ENCODE data around the gene NOTCH2.

The NOTCH2 gene

GRCh38 chr1:119924948-119925898, 144.2 kb downstream of the NOTCH2 start:
- Histone ChIP-seq H3K4me1 (ENCODE audit: control insufficient read depth, insufficient read depth, low read length) (no peaks in the 10 kb centered on the region), H3K9ac (ENCODE audit: low read length) (no peak overlapping the region), H3K9me3 (ENCODE audit: control insufficient read depth, low read length) (no peaks in the 10 kb centered on the region), H3K4me3 (ENCODE audit: low read length) (no peak overlapping the region), H3K27me3 (ENCODE audit: control insufficient read depth, insufficient read depth, low read length) (no peaks in the 10 kb centered on the region), H3K36me3 (ENCODE audit: control insufficient read depth, insufficient read depth, low read length) (peaks cover 6% of the 10 kb centered on the region)

GRCh38 chr1:119920104-119920968, 149.1 kb downstream of the NOTCH2 start:
- Histone ChIP-seq H3K4me3 (ENCODE audit: low read length) (no peak overlapping the region), H3K4me1 (ENCODE audit: control insufficient read depth, insufficient read depth, low read length) (no peaks in the 10 kb centered on the region), H3K36me3 (ENCODE audit: control insufficient read depth, insufficient read depth, low read length) (peaks cover 6% of the 10 kb centered on the region), H3K27me3 (ENCODE audit: control insufficient read depth, insufficient read depth, low read length) (no peaks in the 10 kb centered on the region), H3K9ac (ENCODE audit: low read length) (no peak overlapping the region), H3K9me3 (ENCODE audit: control insufficient read depth, low read length) (no peaks in the 10 kb centered on the region)

GRCh38 chr1:119919241-119919640, 150.2 kb downstream of the NOTCH2 start:
- H3K9me3 ChIP-seq (ENCODE audit: control insufficient read depth, low read length): no peaks in the 10 kb centered on the region
- H3K27me3 ChIP-seq (ENCODE audit: control insufficient read depth, insufficient read depth, low read length): no peaks in the 10 kb centered on the region
- H3K4me3 ChIP-seq (ENCODE audit: low read length): no peak overlapping the region
- H3K36me3 ChIP-seq (ENCODE audit: control insufficient read depth, insufficient read depth, low read length): no peaks in the 10 kb centered on the region
- no peaks in the 10 kb centered on the region for H3K4me1 ChIP-seq (ENCODE audit: control insufficient read depth, insufficient read depth, low read length)
- H3K9ac ChIP-seq (ENCODE audit: low read length): no peak overlapping the region

GRCh38 chr1:119918301-119918700, 151.2 kb downstream of the NOTCH2 start:
- H3K4me1 ChIP-seq (ENCODE audit: control insufficient read depth, insufficient read depth, low read length): no peaks in the 10 kb centered on the region
- H3K9ac ChIP-seq (ENCODE audit: low read length): no peak overlapping the region
- no peak overlapping the region for H3K4me3 ChIP-seq (ENCODE audit: low read length)
- no peaks in the 10 kb centered on the region for H3K27me3 ChIP-seq (ENCODE audit: control insufficient read depth, insufficient read depth, low read length)
- no peaks in the 10 kb centered on the region for H3K9me3 ChIP-seq (ENCODE audit: control insufficient read depth, low read length)
- no peaks in the 10 kb centered on the region for H3K36me3 ChIP-seq (ENCODE audit: control insufficient read depth, insufficient read depth, low read length)

- Histone ChIP-seq H3K4me3 (ENCODE audit: low read length) (no peak overlapping the region), H3K27me3 (ENCODE audit: control insufficient read depth, insufficient read depth, low read length) (no peaks in the 10 kb centered on the region), H3K9ac (ENCODE audit: low read length) (no peak overlapping the region), H3K36me3 (ENCODE audit: control insufficient read depth, insufficient read depth, low read length) (no peaks in the 10 kb centered on the region), H3K9me3 (ENCODE audit: control insufficient read depth, low read length) (no peaks in the 10 kb centered on the region), H3K4me1 (ENCODE audit: control insufficient read depth, insufficient read depth, low read length) (no peaks in the 10 kb centered on the region)
These were observed 152.0 kb downstream of the NOTCH2 start for GRCh38 chr1:119917304-119918055.

- Histone ChIP-seq H3K36me3 (ENCODE audit: control insufficient read depth, insufficient read depth, low read length) (no peaks in the 10 kb centered on the region), H3K4me1 (ENCODE audit: control insufficient read depth, insufficient read depth, low read length) (no peaks in the 10 kb centered on the region), H3K9me3 (ENCODE audit: control insufficient read depth, low read length) (no peaks in the 10 kb centered on the region), H3K9ac (ENCODE audit: low read length) (no peak overlapping the region), H3K27me3 (ENCODE audit: control insufficient read depth, insufficient read depth, low read length) (no peaks in the 10 kb centered on the region), H3K4me3 (ENCODE audit: low read length) (no peak overlapping the region)
These were observed 153.9 kb downstream of the NOTCH2 start for GRCh38 chr1:119915517-119915916.

- H3K9ac ChIP-seq (ENCODE audit: low read length): no peak overlapping the region
- H3K4me1 ChIP-seq (ENCODE audit: control insufficient read depth, insufficient read depth, low read length): no peaks in the 10 kb centered on the region
- H3K36me3 ChIP-seq (ENCODE audit: control insufficient read depth, insufficient read depth, low read length): no peaks in the 10 kb centered on the region
- H3K4me3 ChIP-seq (ENCODE audit: low read length): no peak overlapping the region
- no peaks in the 10 kb centered on the region for H3K9me3 ChIP-seq (ENCODE audit: control insufficient read depth, low read length)
- no peaks in the 10 kb centered on the region for H3K27me3 ChIP-seq (ENCODE audit: control insufficient read depth, insufficient read depth, low read length)
These were observed 155.4 kb downstream of the NOTCH2 start for GRCh38 chr1:119914071-119914470.

GRCh38 chr1:119912963-119913362, 156.5 kb downstream of the NOTCH2 start:
- Histone ChIP-seq H3K36me3 (ENCODE audit: control insufficient read depth, insufficient read depth, low read length) (no peaks in the 10 kb centered on the region), H3K4me3 (ENCODE audit: low read length) (no peak overlapping the region), H3K27me3 (ENCODE audit: control insufficient read depth, insufficient read depth, low read length) (no peaks in the 10 kb centered on the region), H3K9me3 (ENCODE audit: control insufficient read depth, low read length) (no peaks in the 10 kb centered on the region), H3K4me1 (ENCODE audit: control insufficient read depth, insufficient read depth, low read length) (no peaks in the 10 kb centered on the region), H3K9ac (ENCODE audit: low read length) (no peak overlapping the region)

- H3K4me1 ChIP-seq (ENCODE audit: control insufficient read depth, insufficient read depth, low read length): no peaks in the 10 kb centered on the region
- H3K9ac ChIP-seq (ENCODE audit: low read length): no peak overlapping the region
- H3K27me3 ChIP-seq (ENCODE audit: control insufficient read depth, insufficient read depth, low read length): no peaks in the 10 kb centered on the region
- no peaks in the 10 kb centered on the region for H3K36me3 ChIP-seq (ENCODE audit: control insufficient read depth, insufficient read depth, low read length)
- H3K9me3 ChIP-seq (ENCODE audit: control insufficient read depth, low read length): no peaks in the 10 kb centered on the region
- no peak overlapping the region for H3K4me3 ChIP-seq (ENCODE audit: low read length)
These were observed 157.7 kb downstream of the NOTCH2 start for GRCh38 chr1:119911775-119912174.

- Histone ChIP-seq H3K9ac (ENCODE audit: low read length) (no peak overlapping the region), H3K27me3 (ENCODE audit: control insufficient read depth, insufficient read depth, low read length) (no peaks in the 10 kb centered on the region), H3K4me3 (ENCODE audit: low read length) (no peak overlapping the region), H3K4me1 (ENCODE audit: control insufficient read depth, insufficient read depth, low read length) (no peaks in the 10 kb centered on the region), H3K36me3 (ENCODE audit: control insufficient read depth, insufficient read depth, low read length) (no peaks in the 10 kb centered on the region), H3K9me3 (ENCODE audit: control insufficient read depth, low read length) (no peaks in the 10 kb centered on the region)
These were observed 158.8 kb downstream of the NOTCH2 start for GRCh38 chr1:119910618-119911017.

GRCh38 chr1:119909890-119910596, 159.4 kb downstream of the NOTCH2 start:
- no peaks in the 10 kb centered on the region for H3K27me3 ChIP-seq (ENCODE audit: control insufficient read depth, insufficient read depth, low read length)
- no peaks in the 10 kb centered on the region for H3K36me3 ChIP-seq (ENCODE audit: control insufficient read depth, insufficient read depth, low read length)
- no peak overlapping the region for H3K4me3 ChIP-seq (ENCODE audit: low read length)
- H3K9me3 ChIP-seq (ENCODE audit: control insufficient read depth, low read length): no peaks in the 10 kb centered on the region
- H3K9ac ChIP-seq (ENCODE audit: low read length): no peak overlapping the region
- no peaks in the 10 kb centered on the region for H3K4me1 ChIP-seq (ENCODE audit: control insufficient read depth, insufficient read depth, low read length)

All from mucosa of stomach (tissue), 1 donor.